Activated naive CD8-positive, alpha-beta T cell treated with anti-CD3 and anti-CD28 coated beads for 36 hours (primary cell): ENCODE data around the gene OR8G5. TPM values are rescaled to one million over a fixed set of nuclear protein-coding genes. Genes with fewer than 3 reads are reported as not detected.

Experiments used
- DNase-seq: peaks from one replicate; pipeline ENCODE4 v3.0.0; 2021
- H3K27ac Mint-ChIP-seq: one replicate; pipeline ENCODE4 v1.8.0; 2022; ENCODE audit warnings: mild to moderate bottlenecking, moderate library complexity, mixed read lengths
- H3K27me3 Mint-ChIP-seq: one replicate; pipeline ENCODE4 v1.8.0; 2022; ENCODE audit warnings: mild to moderate bottlenecking, mixed read lengths
- H3K36me3 Mint-ChIP-seq: one replicate; pipeline ENCODE4 v1.8.0; 2021; ENCODE audit warnings: mild to moderate bottlenecking, mixed read lengths
- H3K4me1 Mint-ChIP-seq: one replicate; pipeline ENCODE4 v1.8.0; 2021; ENCODE audit warnings: mixed read lengths
- H3K4me3 Mint-ChIP-seq: one replicate; pipeline ENCODE4 v1.8.0; 2022; ENCODE audit warnings: mild to moderate bottlenecking, moderate library complexity, mixed read lengths
- H3K9me3 Mint-ChIP-seq: one replicate; pipeline ENCODE4 v1.8.0; 2022; ENCODE audit warnings: mixed read lengths
- total RNA-seq, 2 experiments: library from RNA; stranded (reverse); gene quantifications; one replicate each; pipeline ENCODE4 v1.2.3, GENCODE V29; 2021

The OR8G5 gene
- total RNA-seq, 2 experiments from 2014 or later: not detected

- no peaks in the 10 kb centered on the region for H3K4me1 Mint-ChIP-seq
- DNase-seq: no peak
- no peak overlapping the region for H3K4me3 Mint-ChIP-seq
- no peaks in the 10 kb centered on the region for H3K9me3 Mint-ChIP-seq
- H3K27me3 Mint-ChIP-seq: peaks cover 4% of the 10 kb centered on the region
- H3K27ac Mint-ChIP-seq: no peak overlapping the region
- H3K36me3 Mint-ChIP-seq: no peaks in the 10 kb centered on the region
Observed at GRCh38 chr11:124311670-124312069, 55.5 kb downstream of the OR8G5 start.

DNA sequence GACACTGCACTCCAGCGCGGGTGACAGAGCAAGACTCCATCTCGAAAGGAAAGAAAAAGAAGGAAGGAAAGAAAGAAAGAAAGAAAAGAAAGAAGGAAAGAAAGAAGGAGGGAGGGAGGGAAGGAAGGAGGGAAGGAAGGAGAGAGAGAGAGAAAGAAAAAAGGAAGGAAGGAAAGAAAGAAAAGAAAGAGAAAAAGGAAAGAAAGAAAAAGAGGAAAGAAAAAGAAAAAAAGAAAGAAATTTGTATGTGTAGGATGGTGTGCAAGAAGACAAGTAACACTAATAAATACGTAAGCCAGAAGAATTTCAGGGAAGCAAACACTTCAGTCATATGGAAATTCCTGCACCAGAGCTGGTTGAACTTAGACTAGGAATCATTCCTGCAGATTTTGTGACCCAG lies 57.0 kb downstream of the OR8G5 start:
- H3K9me3 Mint-ChIP-seq: no peaks in the 10 kb centered on the region
- no peak for DNase-seq
- H3K4me1 Mint-ChIP-seq: no peaks in the 10 kb centered on the region
- H3K27ac Mint-ChIP-seq: no peak overlapping the region
- no peak overlapping the region for H3K4me3 Mint-ChIP-seq
- H3K27me3 Mint-ChIP-seq: no peaks in the 10 kb centered on the region
- H3K36me3 Mint-ChIP-seq: no peaks in the 10 kb centered on the region

DNA sequence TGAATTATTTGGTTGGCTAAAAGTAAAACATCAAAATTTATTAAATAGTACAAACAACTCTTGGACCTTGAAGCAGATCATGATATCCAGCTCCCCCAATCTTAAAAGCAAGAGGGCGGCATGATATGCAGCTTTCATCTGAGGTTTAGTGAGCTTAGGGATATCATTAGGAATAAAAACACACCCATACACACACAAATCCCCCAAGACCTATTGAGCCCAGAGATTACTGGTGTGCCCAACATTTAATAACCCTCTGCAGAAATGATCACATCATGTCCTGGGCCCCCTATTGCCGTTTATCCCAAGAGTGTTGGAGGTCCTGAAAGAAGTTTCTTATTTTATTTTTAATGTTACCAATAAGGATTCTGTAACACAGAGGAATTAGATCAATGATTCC lies 57.7 kb downstream of the OR8G5 start, which contains the start of gene OR8D1:
OR8D1 (minus strand) TSS at position 101 of the 400 bp plus-strand sequence. CDS start 3,183 bp downstream, outside the sequence.
- Mint-ChIP-seq H3K4me1 (no peaks in the 10 kb centered on the region), H3K27me3 (no peaks in the 10 kb centered on the region), H3K27ac (no peak within 1 kb of the TSS), H3K36me3 (no peaks in the 10 kb centered on the region), H3K9me3 (no peaks in the 10 kb centered on the region), H3K4me3 (no peak within 1 kb of the TSS)
- no peak for DNase-seq

- Mint-ChIP-seq H3K4me1 (no peaks in the 10 kb centered on the region), H3K9me3 (no peaks in the 10 kb centered on the region), H3K36me3 (no peaks in the 10 kb centered on the region), H3K4me3 (no peak overlapping the region), H3K27ac (no peak overlapping the region), H3K27me3 (no peaks in the 10 kb centered on the region)
- no peak for DNase-seq
Observed at GRCh38 chr11:124315052-124315451, 58.9 kb downstream of the OR8G5 start.

Other genes with a start within 250 kb of the OR8G5 start
- gene OR10G4, start 243.4 kb upstream of the OR8G5 start, total RNA-seq: not detected
- gene OR10G9, start 233.4 kb upstream of the OR8G5 start, total RNA-seq: not detected
- gene OR10G8, start 229.6 kb upstream of the OR8G5 start, total RNA-seq: not detected
- not detected for gene OR10G7, start 215.1 kb upstream of the OR8G5 start, total RNA-seq
- 1 to 10 TPM; 4.3 to 5.2 TPM for gene VWA5A, start 140.9 kb upstream of the OR8G5 start, total RNA-seq
- not detected for gene OR10D3, start 73.0 kb upstream of the OR8G5 start, total RNA-seq
- not detected for gene OR8G1, start 15.3 kb upstream of the OR8G5 start, total RNA-seq
- not detected for gene OR8D1, start 57.6 kb downstream of the OR8G5 start, total RNA-seq
- not detected for gene OR8D2, start 63.8 kb downstream of the OR8G5 start, total RNA-seq
- not detected for gene OR8B2, start 128.1 kb downstream of the OR8G5 start, total RNA-seq
- gene OR8B3, start 142.6 kb downstream of the OR8G5 start, total RNA-seq: not detected
- not detected for gene OR8B4, start 168.5 kb downstream of the OR8G5 start, total RNA-seq
- gene OR8B8, start 189.3 kb downstream of the OR8G5 start, total RNA-seq: not detected